GM21717 (cell line): ENCODE data around the gene SMG5.
"Not testable (repeated sequence)": the region's sequence is repeated elsewhere in the genome, so short reads cannot be mapped to it uniquely, and the experiment has no call there.

Source experiments
- ATAC-seq: cut with Tn5 transposase; IDR thresholded peaks from one replicate; pipeline ENCODE4 v1.9.1; 2021; ENCODE audit warnings: mild to moderate bottlenecking, moderate library complexity; ENCODE audit not compliant: unreplicated experiment

SMG5 gene

GRCh38 chr1:156245451-156246232 is 37.0 kb downstream of the SMG5 start:
- no peak for ATAC-seq

GRCh38 chr1:156244712-156245111 is 37.9 kb downstream of the SMG5 start:
- ATAC-seq, result no peak

GRCh38 chr1:156244126-156244525 is 38.5 kb downstream of the SMG5 start:
- ATAC-seq, result no peak

- no peak for ATAC-seq
Observed at GRCh38 chr1:156242738-156243137, 39.9 kb downstream of the SMG5 start.

GRCh38 chr1:156241926-156242325 is 40.7 kb downstream of the SMG5 start, which contains the start of gene BGLAP:
BGLAP (plus strand) TSS chr1:156242184; CDS start chr1:156242232, 48 bp downstream.
- no peak for ATAC-seq

- ATAC-seq, result no peak
Observed at GRCh38 chr1:156241311-156241811, 41.3 kb downstream of the SMG5 start.

- no peak for ATAC-seq
Observed at GRCh38 chr1:156238248-156238647, 44.4 kb downstream of the SMG5 start.

GRCh38 chr1:156236164-156236563 is 46.5 kb downstream of the SMG5 start:
- no peak for ATAC-seq

- no peak for ATAC-seq
Observed at GRCh38 chr1:156233426-156234127, 49.0 kb downstream of the SMG5 start.

- no peak for ATAC-seq
Observed at GRCh38 chr1:156232201-156232894, 50.3 kb downstream of the SMG5 start.

GRCh38 chr1:156230473-156230837 is 52.2 kb downstream of the SMG5 start:
- ATAC-seq, result no peak

GRCh38 chr1:156229809-156230472 is 52.7 kb downstream of the SMG5 start:
- no peak for ATAC-seq

- no peak for ATAC-seq
Observed at GRCh38 chr1:156228501-156228900, 54.1 kb downstream of the SMG5 start.

- peak; percentile 4 for ATAC-seq
Observed at GRCh38 chr1:156226782-156227181, 55.8 kb downstream of the SMG5 start.

GRCh38 chr1:156226116-156226538 is 56.5 kb downstream of the SMG5 start:
- peak; percentile 54 for ATAC-seq

- ATAC-seq, result peak; percentile 2
Observed at GRCh38 chr1:156225677-156226014, 57.0 kb downstream of the SMG5 start.

- no peak for ATAC-seq
Observed at GRCh38 chr1:156221986-156222692, 60.5 kb downstream of the SMG5 start.

GRCh38 chr1:156220226-156220625 is 62.4 kb downstream of the SMG5 start:
- ATAC-seq, result no peak

- no peak for ATAC-seq
Observed at GRCh38 chr1:156217871-156218270, 64.8 kb downstream of the SMG5 start.

GRCh38 chr1:156216361-156217086 is 66.1 kb downstream of the SMG5 start:
- ATAC-seq, result not testable (repeated sequence)
